GM12891 (cell line): ENCODE results near the gene NOL12.
"Not testable (repeated sequence)": the region's sequence is repeated elsewhere in the genome, so short reads cannot be mapped to it uniquely, and the experiment has no call there.

Experiments
- DNase-seq: peaks from one replicate; pipeline ENCODE4 v3.0.0; 2011; ENCODE audit warnings: low spot score; ENCODE audit not compliant: insufficient read length
- FAIRE-seq: peaks from 2 replicates; lab custom pipeline; 2011; peaks lifted over from hg19 to GRCh38; lab: Jason Lieb, UNC
- PAX5 ChIP-seq: IDR thresholded peaks from 2 replicates; pipeline ENCODE4 v1.6.1; 2011; ENCODE audit warnings: low read length, moderate library complexity, mild to moderate bottlenecking; ENCODE audit not compliant: insufficient read depth, severe bottlenecking
- POLR2A ChIP-seq: IDR thresholded peaks from 2 replicates; pipeline ENCODE4 v1.6.1; 2011; ENCODE audit warnings: low read depth, low read length, control low read depth
- POLR2AphosphoS5 ChIP-seq: IDR thresholded peaks from 2 replicates; pipeline ENCODE4 v1.6.1; 2011; ENCODE audit warnings: low read depth, low read length, control low read depth
- POU2F2 ChIP-seq: IDR thresholded peaks from 2 replicates; pipeline ENCODE4 v1.6.1; 2011; ENCODE audit warnings: low read depth, mild to moderate bottlenecking, control low read depth, low read length, moderate library complexity
- SPI1 ChIP-seq: IDR thresholded peaks from 2 replicates; pipeline ENCODE4 v1.6.1; 2011; ENCODE audit warnings: low read depth, low read length, control low read depth
- TAF1 ChIP-seq: IDR thresholded peaks from 2 replicates; pipeline ENCODE4 v1.6.1; 2011; ENCODE audit warnings: low read depth, low read length, control low read depth

Gene NOL12

DNA sequence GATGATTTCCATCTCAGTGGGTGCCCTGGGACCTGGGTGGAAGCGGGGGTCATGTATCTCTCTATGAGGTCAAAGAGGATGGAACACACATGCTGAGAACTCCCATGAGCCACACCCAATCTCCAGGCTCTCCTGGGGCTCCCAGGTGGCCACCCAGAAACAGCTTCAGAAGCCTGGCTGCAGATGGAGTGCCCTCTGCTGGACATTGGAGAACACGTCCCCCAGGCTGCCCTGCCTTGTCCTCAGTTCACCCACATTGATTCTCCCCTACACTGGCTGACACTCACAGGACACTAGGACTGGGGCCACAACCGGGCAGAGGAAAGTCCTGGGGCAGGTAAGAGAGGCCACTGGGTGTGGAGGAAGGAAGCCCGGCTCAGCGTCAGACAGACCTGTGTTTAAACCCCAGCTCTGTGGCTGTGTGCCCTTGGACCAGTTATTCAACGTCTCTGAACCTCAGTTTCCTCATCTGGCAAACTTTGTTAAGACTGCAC lies 4.5 kb upstream of the NOL12 start:
- FAIRE-seq (peak; percentile 95), DNase-seq (peak; percentile 69)
- TF ChIP-seq SPI1 (no peak), POLR2A (no peak), POU2F2 (no peak), POLR2AphosphoS5 (no peak), PAX5 (no peak), TAF1 (no peak)

DNA sequence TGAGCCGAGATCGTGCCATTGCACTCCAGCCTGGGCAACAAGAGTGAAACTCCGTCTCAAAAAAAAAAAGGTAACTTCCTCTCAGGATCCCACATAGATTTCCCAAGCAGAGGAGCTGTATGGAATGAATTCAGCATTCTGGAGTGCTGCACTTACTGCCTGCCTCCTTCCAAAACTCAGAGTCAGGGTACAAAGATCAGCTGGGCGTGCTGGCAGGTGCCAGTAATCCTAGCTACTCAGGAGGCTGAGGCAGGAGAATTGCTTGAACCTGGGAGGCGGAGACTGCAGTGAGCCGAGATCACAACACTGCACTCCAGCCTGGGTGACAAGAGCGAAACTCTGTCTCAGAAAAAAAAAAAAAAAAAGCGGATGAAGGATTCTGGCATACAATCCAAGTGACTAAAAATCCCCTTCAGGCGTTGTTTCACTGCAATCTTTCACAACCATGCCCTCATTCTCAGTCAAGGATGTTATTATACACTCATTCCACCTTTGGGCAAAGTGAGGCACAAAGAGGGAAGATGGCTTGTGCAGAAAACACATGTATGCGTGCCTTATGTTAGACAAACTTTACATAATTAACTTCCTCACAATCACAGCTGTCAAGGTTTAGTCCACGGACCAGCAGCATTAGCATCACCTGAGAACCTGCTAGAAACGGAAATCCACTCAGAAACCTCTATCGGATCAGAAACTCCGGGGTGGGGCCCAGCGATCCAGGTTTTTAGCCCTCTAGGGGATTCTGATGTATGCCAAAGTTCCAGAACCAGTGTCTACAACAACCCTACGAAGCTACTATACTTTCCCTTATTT lies 1.1 kb upstream of the NOL12 start:
- no peak for DNase-seq
- peak; percentile 54 for FAIRE-seq
- TF ChIP-seq POLR2A (no peak), POU2F2 (no peak), PAX5 (no peak), SPI1 (no peak), TAF1 (no peak), POLR2AphosphoS5 (no peak)

DNA sequence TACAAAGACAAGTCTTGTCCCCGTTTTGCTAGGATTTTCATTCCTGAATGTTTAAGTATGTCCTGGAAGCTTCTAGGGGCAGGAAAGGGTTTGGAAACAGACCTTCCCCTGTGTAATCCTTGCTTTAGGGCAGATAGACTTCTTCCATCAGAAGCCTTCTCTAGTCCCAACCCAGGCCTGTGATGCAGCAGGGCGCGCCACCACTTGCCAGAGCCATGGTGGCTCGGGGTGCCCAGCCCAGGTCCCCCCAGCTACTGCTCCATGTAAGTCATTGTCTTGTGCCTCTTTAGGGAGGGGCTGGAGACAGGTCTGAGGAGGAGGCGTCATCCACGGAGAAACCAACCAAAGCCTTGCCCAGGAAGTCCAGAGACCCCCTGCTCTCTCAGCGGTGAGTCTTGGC lies 4.3 kb downstream of the NOL12 start:
- no peak for FAIRE-seq
- TF ChIP-seq POU2F2 (no peak), POLR2AphosphoS5 (no peak), PAX5 (no peak), TAF1 (no peak), SPI1 (no peak), POLR2A (no peak)

DNA sequence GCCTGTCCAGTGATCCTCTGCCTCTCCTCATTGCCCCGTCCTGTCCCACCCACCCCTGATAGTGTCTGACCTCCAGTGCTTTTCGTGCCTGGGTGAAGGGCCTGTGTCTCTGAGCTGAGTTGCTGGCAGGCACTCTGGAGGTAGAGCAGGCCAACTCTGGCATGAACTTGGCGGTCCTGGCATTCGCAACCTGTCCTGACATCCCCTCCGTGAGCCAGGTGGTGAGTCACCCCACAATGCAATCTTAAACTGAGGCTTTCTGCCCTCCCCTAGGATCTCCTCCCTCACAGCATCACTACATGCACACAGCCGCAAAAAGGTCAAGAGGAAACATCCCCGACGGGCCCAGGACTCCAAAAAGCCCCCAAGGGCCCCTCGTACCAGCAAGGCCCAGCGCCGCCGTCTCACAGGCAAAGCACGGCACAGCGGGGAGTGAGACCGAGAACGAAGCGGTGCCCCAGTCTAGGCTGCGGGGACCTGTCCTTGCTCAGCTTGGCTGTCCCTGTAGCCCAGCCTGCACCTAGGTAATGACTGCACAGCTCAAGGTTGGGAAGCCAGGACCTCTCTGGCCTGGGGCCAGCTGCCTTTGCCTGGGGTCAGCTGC lies 4.9 kb downstream of the NOL12 start:
- DNase-seq, result no peak
- TF ChIP-seq POLR2AphosphoS5 (no peak), POU2F2 (no peak), SPI1 (no peak), TAF1 (no peak), POLR2A (no peak), PAX5 (no peak)
- no peak for FAIRE-seq

More for the DNA sequence above, 4.3 kb downstream of the NOL12 start:
- no peak for DNase-seq

DNA sequence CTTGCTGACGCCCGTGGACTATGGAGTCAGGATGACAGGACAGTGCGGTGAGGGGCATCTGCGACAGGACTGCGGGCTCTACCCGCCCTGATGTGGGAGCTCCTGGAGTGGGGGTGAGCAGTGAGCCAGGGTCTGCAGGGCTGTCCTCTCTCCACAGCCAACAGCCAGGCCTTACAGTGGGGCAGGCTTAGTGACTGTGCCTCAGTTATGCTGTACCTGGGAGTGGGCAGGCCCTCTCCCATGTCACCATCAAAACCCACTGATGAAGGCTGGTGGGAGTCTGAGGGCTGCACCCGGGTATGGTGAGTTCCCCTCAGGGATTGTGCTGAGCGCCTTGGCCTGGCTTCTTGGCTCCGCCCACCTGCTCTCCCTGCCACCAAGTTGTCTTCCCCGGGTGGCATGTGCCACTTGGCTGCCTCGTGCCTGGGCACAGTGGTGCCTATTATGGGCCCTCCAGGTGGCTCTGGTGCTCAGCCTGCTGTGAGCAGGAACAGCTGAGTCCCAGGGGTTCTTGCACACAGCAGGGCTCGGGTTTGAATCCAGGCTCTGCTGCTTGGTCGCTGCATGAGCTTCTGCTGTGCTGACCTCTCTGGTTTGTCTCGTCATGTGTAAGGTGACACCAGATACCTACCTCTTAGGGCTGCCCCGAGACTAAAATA lies 6.6 kb downstream of the NOL12 start:
- FAIRE-seq, result no peak
- TF ChIP-seq POLR2AphosphoS5 (peak; percentile 64), POU2F2 (no peak), POLR2A (0 out of 2 replicates have a peak, but pooled peaks have one; percentile 40), TAF1 (no peak), SPI1 (no peak), PAX5 (no peak)
- DNase-seq, result no peak

DNA sequence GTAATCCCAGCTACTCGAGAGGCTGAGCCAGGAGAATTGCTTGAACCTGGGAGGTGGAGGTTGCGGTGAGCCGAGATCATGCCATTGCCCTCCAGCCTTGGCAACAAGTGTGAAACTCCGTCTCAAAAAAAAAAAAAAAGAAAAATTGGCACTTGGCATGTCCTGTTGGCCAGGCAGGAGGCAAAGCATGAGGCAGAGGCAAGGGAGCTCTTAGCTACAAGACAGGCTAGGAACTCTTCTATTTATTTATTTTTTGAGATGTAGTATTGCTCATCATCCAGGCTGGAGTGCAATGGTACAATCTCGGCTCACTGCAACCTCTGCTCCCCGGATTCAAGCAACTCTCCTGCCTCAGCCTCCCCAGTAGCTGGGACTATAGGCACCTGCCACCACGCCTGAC lies 8.0 kb downstream of the NOL12 start:
- DNase-seq, FAIRE-seq: not testable (repeated sequence)

DNA sequence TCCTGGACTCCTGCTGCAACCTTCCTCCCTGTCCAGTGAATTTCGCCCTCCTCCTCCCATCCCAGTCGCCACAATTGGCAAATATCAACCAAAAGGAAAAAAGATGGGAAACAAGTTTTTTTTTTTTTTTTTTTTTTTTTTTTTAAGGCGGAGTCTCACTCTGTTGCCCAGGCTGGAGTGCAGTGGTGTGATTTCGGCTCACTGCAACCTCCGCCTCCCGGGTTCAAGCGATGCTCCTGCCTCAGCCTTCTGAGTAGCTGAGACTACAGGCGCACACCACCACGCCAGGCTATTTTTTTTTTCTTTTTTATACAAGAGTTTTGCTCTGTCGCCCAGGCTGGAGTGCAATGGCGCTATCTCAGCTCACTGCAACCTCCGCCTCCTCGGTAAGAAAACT lies 10.1 kb downstream of the NOL12 start:
- not testable (repeated sequence) for FAIRE-seq, DNase-seq

DNA sequence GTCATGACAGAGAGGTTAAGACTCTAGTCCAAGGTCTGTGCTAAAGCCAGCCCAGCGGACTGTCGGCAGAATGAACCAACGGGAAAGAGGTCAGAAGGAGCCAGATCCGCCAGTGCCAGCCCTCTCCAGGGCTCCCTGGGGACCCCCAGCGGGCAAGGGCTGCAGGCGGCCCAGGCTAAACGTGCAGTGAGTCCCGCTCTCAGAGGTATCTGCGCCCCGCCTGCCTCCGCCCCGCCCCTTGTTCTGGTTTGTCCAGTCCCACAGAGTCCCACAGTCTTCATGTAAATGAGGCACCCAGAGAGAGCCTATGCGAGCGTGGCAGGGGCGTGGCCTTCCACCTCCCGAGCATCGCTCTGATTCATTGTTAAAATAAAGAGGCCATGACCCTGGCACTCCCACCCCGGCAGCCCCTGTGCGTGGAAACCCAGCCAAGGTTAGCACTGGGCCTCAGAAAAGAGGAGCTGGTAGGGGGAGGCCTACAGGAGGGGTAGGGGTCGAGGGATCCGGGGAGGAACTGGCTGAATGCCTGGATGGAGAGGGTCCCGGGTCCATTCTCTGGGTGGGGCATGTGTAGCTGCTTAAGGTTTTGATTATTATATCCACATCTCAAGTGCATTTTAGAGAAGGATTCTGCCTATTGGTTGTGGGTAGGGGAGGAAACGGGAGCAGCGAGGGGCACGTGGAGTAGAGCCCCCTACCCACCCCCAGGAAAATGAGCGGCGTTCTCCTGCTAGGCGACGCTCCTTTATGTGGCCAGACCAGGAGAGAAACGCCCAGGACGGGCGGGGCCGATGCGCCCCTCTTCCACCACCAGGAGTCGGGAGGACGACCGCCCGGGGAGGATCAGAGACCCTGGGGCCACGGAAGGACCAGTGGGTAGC lies 10.8 kb downstream of the NOL12 start, which contains the start of gene TRIOBP:
Gene TRIOBP, plus strand, starts transcription at position 392 of the 881 bp plus-strand sequence. CDS start 4,318 bp downstream, outside the sequence.
- FAIRE-seq, result peak; percentile 90
- TF ChIP-seq PAX5 (no peak), POLR2AphosphoS5 (no peak), SPI1 (no peak)
- peak; percentile 84 for DNase-seq

DNA sequence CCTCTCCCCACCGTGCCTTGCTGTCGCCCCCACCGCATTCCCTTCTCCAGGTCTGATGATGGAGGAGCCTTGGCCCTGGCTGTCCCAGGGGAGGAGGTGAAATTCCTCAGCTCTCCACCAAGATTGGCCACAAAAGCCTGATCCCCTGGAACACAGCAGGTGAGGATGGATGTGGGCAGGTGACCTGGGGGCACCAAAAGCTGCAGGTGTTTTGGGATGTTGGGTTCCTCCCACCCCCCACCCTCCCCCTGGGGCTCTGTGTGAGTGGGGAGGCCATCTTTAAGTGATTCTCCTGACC lies 11.3 kb downstream of the NOL12 start:
- DNase-seq (no peak), FAIRE-seq (no peak)
- TF ChIP-seq PAX5, result no peak
- TF ChIP-seq POLR2A, result no peak
- no peak for TF ChIP-seq SPI1
- no peak for TF ChIP-seq TAF1
- TF ChIP-seq POLR2AphosphoS5, result no peak
- no peak for TF ChIP-seq POU2F2
